Measurements from ENCODE around the gene TRIO. TPM values are rescaled to one million over a fixed set of nuclear protein-coding genes. Genes with fewer than 3 reads are reported as not detected.

TRIO gene
- total RNA-seq, 5 donors from 2014 or later (not counting 1 experiment from before 2014, with no cell fraction given) = 6.2 to 31.1 (median 11.8) TPM

- Mint-ChIP-seq H3K27me3 (no peaks in the 10 kb centered on the region), H3K9me3 (peaks cover 0 to 6% (median 5%) of the 10 kb centered on the region in 3 donors), H3K27ac (no peak overlapping the region), H3K4me3 (no peak overlapping the region), H3K36me3 (no peaks in the 10 kb centered on the region), H3K4me1 (no peaks in the 10 kb centered on the region)
- Histone ChIP-seq H3K9me3 (no peaks in the 10 kb centered on the region), H3K36me3 (ENCODE audit: control insufficient read depth in 2 of 2, extremely low read depth in 1 of 2, insufficient read depth in 1 of 2, low read length in 1 of 2) (no peaks in the 10 kb centered on the region), H3K27ac (ENCODE audit: low read length) (no peak overlapping the region), H3K27me3 (replicated peaks in 1 of 2; ENCODE audit: control insufficient read depth in 2 of 2, extremely low read depth in 1 of 2, insufficient read depth in 2 of 2, low read length in 1 of 2) (no peaks in the 10 kb centered on the region), H3K4me1 (ENCODE audit: control insufficient read depth in 1 of 2, extremely low read depth in 1 of 2, insufficient read depth in 2 of 2, low read length in 2 of 2) (no peaks in the 10 kb centered on the region), H3K4me3 (ENCODE audit: control insufficient read depth in 1 of 2, extremely low read depth in 1 of 2, low read length in 1 of 2) (no peak overlapping the region)
- POLR2A ChIA-PET = no interaction called here
- no peak for ATAC-seq (replicated peaks in 1 of 4)
- CTCF ChIA-PET = no interaction called here
- WGBS (ENCODE audit: insufficient coverage) = 22% methylated on average over 1 of the region's 7 CpGs
- DNase-seq = no peak
Measured at GRCh38 chr5:14512574-14512973, 369.4 kb downstream of the TRIO start.

- DNase-seq (no peak), ATAC-seq (replicated peaks in 1 of 4) (no peak)
- CTCF ChIA-PET = no interaction called here
- Histone ChIP-seq H3K9me3 (no peaks in the 10 kb centered on the region), H3K36me3 (ENCODE audit: control insufficient read depth in 2 of 2, extremely low read depth in 1 of 2, insufficient read depth in 1 of 2, low read length in 1 of 2) (no peaks in the 10 kb centered on the region), H3K27me3 (replicated peaks in 1 of 2; ENCODE audit: control insufficient read depth in 2 of 2, extremely low read depth in 1 of 2, insufficient read depth in 2 of 2, low read length in 1 of 2) (no peaks in the 10 kb centered on the region), H3K27ac (ENCODE audit: low read length) (no peak overlapping the region), H3K4me1 (ENCODE audit: control insufficient read depth in 1 of 2, extremely low read depth in 1 of 2, insufficient read depth in 2 of 2, low read length in 2 of 2) (no peaks in the 10 kb centered on the region), H3K4me3 (ENCODE audit: control insufficient read depth in 1 of 2, extremely low read depth in 1 of 2, low read length in 1 of 2) (no peak overlapping the region)
- peaks cover 0 to 6% (median 5%) of the 10 kb centered on the region in 3 donors for H3K9me3 Mint-ChIP-seq
- no peak overlapping the region for H3K4me3 Mint-ChIP-seq
- no peaks in the 10 kb centered on the region for H3K4me1 Mint-ChIP-seq
- POLR2A ChIA-PET = no interaction called here
- no peaks in the 10 kb centered on the region for H3K27me3 Mint-ChIP-seq
- H3K27ac Mint-ChIP-seq = no peak overlapping the region
- no peaks in the 10 kb centered on the region for H3K36me3 Mint-ChIP-seq
- 94% methylated on average over 7 of the region's 12 CpGs for WGBS (ENCODE audit: insufficient coverage)
Measured at GRCh38 chr5:14513266-14513665, 370.1 kb downstream of the TRIO start.

GRCh38 chr5:14516901-14517300 lies 373.8 kb downstream of the TRIO start:
- ATAC-seq (replicated peaks in 1 of 4) = no peak
- ChIA-PET CTCF (interaction anchor here in 1 of 2 donors (0.6 kb wide), 1 partner anchor 133 kb away, joined by 3 read pairs; no protein-coding TSS in a partner anchor), POLR2A (no interaction called here)
- WGBS (ENCODE audit: insufficient coverage) = 60% methylated on average over 1 of the region's 3 CpGs
- Mint-ChIP-seq H3K4me1 (peaks cover 0 to 2% (median 0%) of the 10 kb centered on the region in 3 donors), H3K4me3 (no peak overlapping the region), H3K27me3 (peaks cover 0 to 5% of the 10 kb centered on the region in 2 donors), H3K36me3 (no peaks in the 10 kb centered on the region), H3K27ac (no peak overlapping the region), H3K9me3 (peaks cover 0 to 12% (median 5%) of the 10 kb centered on the region in 3 donors)
- Histone ChIP-seq H3K9me3 (no peaks in the 10 kb centered on the region), H3K4me3 (ENCODE audit: control insufficient read depth in 1 of 2, extremely low read depth in 1 of 2, low read length in 1 of 2) (no peak overlapping the region), H3K27me3 (replicated peaks in 1 of 2; ENCODE audit: control insufficient read depth in 2 of 2, extremely low read depth in 1 of 2, insufficient read depth in 2 of 2, low read length in 1 of 2) (peaks cover 0 to 6% of the 10 kb centered on the region in 2 experiments), H3K27ac (ENCODE audit: low read length) (no peak overlapping the region), H3K4me1 (ENCODE audit: control insufficient read depth in 1 of 2, extremely low read depth in 1 of 2, insufficient read depth in 2 of 2, low read length in 2 of 2) (no peaks in the 10 kb centered on the region), H3K36me3 (ENCODE audit: control insufficient read depth in 2 of 2, extremely low read depth in 1 of 2, insufficient read depth in 1 of 2, low read length in 1 of 2) (no peaks in the 10 kb centered on the region)
- no peak for DNase-seq

GRCh38 chr5:14518638-14519037 lies 375.5 kb downstream of the TRIO start:
- ChIA-PET POLR2A (no interaction called here), CTCF (no interaction called here)
- Histone ChIP-seq H3K4me1 (ENCODE audit: control insufficient read depth in 1 of 2, extremely low read depth in 1 of 2, insufficient read depth in 2 of 2, low read length in 2 of 2) (no peaks in the 10 kb centered on the region), H3K27me3 (replicated peaks in 1 of 2; ENCODE audit: control insufficient read depth in 2 of 2, extremely low read depth in 1 of 2, insufficient read depth in 2 of 2, low read length in 1 of 2) (peaks cover 0 to 8% of the 10 kb centered on the region in 2 experiments), H3K9me3 (no peaks in the 10 kb centered on the region), H3K36me3 (ENCODE audit: control insufficient read depth in 2 of 2, extremely low read depth in 1 of 2, insufficient read depth in 1 of 2, low read length in 1 of 2) (no peaks in the 10 kb centered on the region), H3K27ac (ENCODE audit: low read length) (no peak overlapping the region), H3K4me3 (ENCODE audit: control insufficient read depth in 1 of 2, extremely low read depth in 1 of 2, low read length in 1 of 2) (no peak overlapping the region)
- Mint-ChIP-seq H3K27ac (no peak overlapping the region), H3K36me3 (no peaks in the 10 kb centered on the region), H3K4me1 (peaks cover 0 to 5% (median 0%) of the 10 kb centered on the region in 3 donors), H3K4me3 (no peak overlapping the region), H3K27me3 (peaks cover 0 to 8% of the 10 kb centered on the region in 2 donors), H3K9me3 (peaks cover 0 to 12% (median 5%) of the 10 kb centered on the region in 3 donors)
- ATAC-seq (replicated peaks in 1 of 4) = no peak
- WGBS (ENCODE audit: insufficient coverage) = no CpG with 5 or more reads among the region's 7 CpGs
- DNase-seq = no peak

GRCh38 chr5:14521748-14522147 lies 378.6 kb downstream of the TRIO start:
- ChIA-PET POLR2A (no interaction called here), CTCF (interaction anchor here in 1 of 2 donors (0.7 kb wide), 1 partner anchor 83 kb away, joined by 3 read pairs; no protein-coding TSS in a partner anchor)
- Histone ChIP-seq H3K27me3 (replicated peaks in 1 of 2; ENCODE audit: control insufficient read depth in 2 of 2, extremely low read depth in 1 of 2, insufficient read depth in 2 of 2, low read length in 1 of 2) (peaks cover 0 to 12% of the 10 kb centered on the region in 2 experiments), H3K9me3 (no peaks in the 10 kb centered on the region), H3K4me3 (ENCODE audit: control insufficient read depth in 1 of 2, extremely low read depth in 1 of 2, low read length in 1 of 2) (no peak overlapping the region), H3K27ac (ENCODE audit: low read length) (no peak overlapping the region), H3K4me1 (ENCODE audit: control insufficient read depth in 1 of 2, extremely low read depth in 1 of 2, insufficient read depth in 2 of 2, low read length in 2 of 2) (no peaks in the 10 kb centered on the region), H3K36me3 (ENCODE audit: control insufficient read depth in 2 of 2, extremely low read depth in 1 of 2, insufficient read depth in 1 of 2, low read length in 1 of 2) (no peaks in the 10 kb centered on the region)
- Mint-ChIP-seq H3K36me3 (no peaks in the 10 kb centered on the region), H3K9me3 (peaks cover 0 to 6% (median 0%) of the 10 kb centered on the region in 3 donors), H3K27me3 (peaks cover 2 to 8% of the 10 kb centered on the region in 2 donors), H3K4me1 (peaks cover 0 to 5% (median 0%) of the 10 kb centered on the region in 3 donors), H3K27ac (peak overlapping the region in 1 of 2 donors; percentile 32), H3K4me3 (no peak overlapping the region)
- DNase-seq = no peak
- 81% methylated on average over 4 of the region's 10 CpGs for WGBS (ENCODE audit: insufficient coverage)
- no peak for ATAC-seq (replicated peaks in 1 of 4)

- Mint-ChIP-seq H3K9me3 (peaks cover 0 to 6% (median 0%) of the 10 kb centered on the region in 3 donors), H3K4me3 (no peak overlapping the region), H3K27me3 (peaks cover 2 to 8% of the 10 kb centered on the region in 2 donors), H3K27ac (no peak overlapping the region), H3K36me3 (no peaks in the 10 kb centered on the region), H3K4me1 (peaks cover 0 to 5% (median 0%) of the 10 kb centered on the region in 3 donors)
- POLR2A ChIA-PET = no interaction called here
- Histone ChIP-seq H3K36me3 (ENCODE audit: control insufficient read depth in 2 of 2, extremely low read depth in 1 of 2, insufficient read depth in 1 of 2, low read length in 1 of 2) (no peaks in the 10 kb centered on the region), H3K4me3 (ENCODE audit: control insufficient read depth in 1 of 2, extremely low read depth in 1 of 2, low read length in 1 of 2) (no peak overlapping the region), H3K27ac (ENCODE audit: low read length) (no peak overlapping the region), H3K4me1 (ENCODE audit: control insufficient read depth in 1 of 2, extremely low read depth in 1 of 2, insufficient read depth in 2 of 2, low read length in 2 of 2) (no peaks in the 10 kb centered on the region), H3K27me3 (replicated peaks in 1 of 2; ENCODE audit: control insufficient read depth in 2 of 2, extremely low read depth in 1 of 2, insufficient read depth in 2 of 2, low read length in 1 of 2) (peaks cover 0 to 12% of the 10 kb centered on the region in 2 experiments), H3K9me3 (no peaks in the 10 kb centered on the region)
- ATAC-seq (replicated peaks in 1 of 4) (no peak), DNase-seq (no peak)
- CTCF ChIA-PET = no interaction called here
- 85% methylated on average over 2 of the region's 2 CpGs for WGBS (ENCODE audit: insufficient coverage)
Measured at GRCh38 chr5:14522721-14523120, 379.6 kb downstream of the TRIO start.

Measured in T-cell (primary cell).